Urothelium cell line (cell line): ENCODE results near the gene CACNA1F.

Source experiments
- DNase-seq: peaks from one replicate; pipeline ENCODE4 v3.0.0; 2011; ENCODE audit warnings: low spot score, mixed read lengths
- FAIRE-seq: peaks from 2 replicates; lab custom pipeline; 2011; peaks lifted over from hg19 to GRCh38; lab: Jason Lieb, UNC

CACNA1F gene

DNA sequence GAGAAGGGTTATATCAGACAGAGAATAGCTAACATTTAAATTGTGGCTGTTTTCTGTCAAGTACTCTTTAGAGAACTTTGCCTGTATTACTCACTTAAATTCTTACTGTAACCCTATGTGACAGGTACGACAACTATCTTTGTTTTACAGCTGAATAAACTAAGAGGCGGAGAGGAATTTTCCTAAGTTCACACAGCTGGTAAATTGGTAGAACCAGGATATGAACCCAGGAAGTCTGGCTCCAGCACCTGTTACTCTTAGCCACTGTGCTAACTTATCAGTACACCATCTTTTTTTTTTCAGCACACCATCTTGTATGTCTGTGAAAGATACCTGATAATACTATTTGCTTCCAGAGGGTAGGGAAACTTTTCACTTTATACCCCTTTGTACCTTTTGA, 31.1 kb downstream of the CACNA1F start:
- FAIRE-seq (no peak), DNase-seq (no peak)

DNA sequence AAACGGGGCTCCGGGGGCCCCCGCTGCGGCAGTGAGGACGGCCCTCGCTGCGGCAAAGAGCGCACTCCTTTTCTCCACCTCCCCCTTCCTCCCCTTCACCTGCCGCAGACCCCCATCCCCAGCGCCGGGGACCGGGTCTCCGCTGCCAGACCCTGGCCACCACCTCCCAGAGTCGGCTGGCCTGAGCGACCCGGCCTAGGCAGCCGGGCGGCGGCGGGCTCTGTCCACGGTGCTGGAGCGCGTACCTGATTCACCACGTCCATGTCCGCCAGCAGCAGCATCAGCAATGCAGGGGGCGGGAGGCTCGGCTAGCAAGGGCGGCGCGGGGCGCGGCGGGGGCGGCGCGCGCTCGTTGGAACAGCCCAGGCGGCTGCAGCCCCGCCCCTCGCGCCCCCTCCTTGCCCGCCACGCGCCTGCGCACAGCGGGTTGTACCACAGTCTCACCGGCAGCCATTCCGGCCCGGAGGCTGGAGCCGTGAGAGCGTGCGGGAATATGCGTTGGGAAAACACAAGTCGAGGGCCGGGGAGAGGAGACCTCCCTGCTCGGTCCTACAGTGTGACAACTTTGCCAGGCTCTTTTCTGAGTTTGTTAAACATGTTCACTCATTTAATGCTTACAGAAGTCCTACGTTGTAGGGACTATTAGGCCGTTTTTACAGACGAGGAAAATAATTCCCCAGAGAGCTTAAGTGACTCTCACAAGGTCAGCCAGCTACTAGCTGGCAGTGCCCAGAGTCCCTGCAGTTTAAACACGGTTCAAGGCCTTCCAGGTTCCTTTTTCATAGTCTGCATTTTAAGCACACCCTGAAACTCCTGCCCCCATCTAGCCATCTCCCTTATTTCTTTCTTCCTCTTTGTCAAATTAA, 33.0 kb downstream of the CACNA1F start, which contains the start of gene SYP:
SYP (minus strand) TSS at position 288 of the 866 bp plus-strand sequence; CDS start at position 281, 7 bp downstream.
- DNase-seq = peak; percentile 91
- FAIRE-seq = peak; percentile 78

DNA sequence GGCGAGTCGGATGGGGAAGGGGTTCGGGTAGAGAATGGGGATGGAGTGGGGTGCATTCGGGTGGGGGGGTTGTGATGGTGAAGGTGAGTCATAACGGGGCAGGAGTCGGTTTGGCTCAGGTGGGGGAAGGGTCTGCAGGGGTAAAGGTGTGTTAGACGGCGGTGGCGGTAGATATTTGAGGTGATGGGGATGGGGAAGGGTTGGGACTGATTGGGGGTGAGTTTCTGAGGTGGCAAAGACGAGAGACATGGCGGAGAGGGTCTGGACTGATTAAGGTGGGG, 33.9 kb downstream of the CACNA1F start:
- no peak for FAIRE-seq
- no peak for DNase-seq

DNA sequence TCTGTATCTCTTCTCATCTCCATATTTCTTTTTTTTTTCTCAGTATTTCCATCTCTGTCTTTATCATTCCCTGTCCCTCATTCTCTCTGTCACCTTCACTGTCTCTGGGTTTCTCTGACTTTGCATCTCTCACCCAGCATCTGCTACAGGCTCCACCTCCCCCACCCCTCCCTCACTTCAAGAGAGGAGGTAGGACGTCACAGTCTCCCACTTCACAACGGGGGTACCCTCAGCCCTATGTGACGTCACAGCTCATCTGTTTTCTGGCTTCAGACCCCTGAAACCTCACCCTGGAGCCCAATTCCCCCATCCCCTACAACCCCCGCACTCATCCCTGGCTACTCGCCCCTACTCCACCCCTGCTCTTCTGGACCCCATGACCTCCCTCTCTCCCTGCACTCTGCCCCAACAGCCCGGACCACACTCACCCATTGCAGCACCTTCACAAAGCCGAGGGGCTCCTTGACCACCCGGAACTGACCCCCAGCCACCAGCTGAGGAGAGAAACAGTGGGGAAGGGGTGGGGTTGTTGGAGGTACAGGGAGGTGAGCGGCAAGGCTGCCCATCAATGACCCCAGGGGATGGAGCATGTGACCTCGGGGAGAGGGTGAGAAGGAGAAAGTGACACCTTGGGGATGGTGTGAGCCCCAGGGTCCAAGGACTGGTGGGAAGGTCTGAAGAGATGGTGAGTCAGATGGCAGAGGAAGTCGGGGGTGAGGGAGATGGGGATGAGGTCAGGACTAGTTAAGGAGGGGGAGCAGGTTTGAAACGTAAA, 34.4 kb downstream of the CACNA1F start:
- DNase-seq (no peak), FAIRE-seq (no peak)

DNA sequence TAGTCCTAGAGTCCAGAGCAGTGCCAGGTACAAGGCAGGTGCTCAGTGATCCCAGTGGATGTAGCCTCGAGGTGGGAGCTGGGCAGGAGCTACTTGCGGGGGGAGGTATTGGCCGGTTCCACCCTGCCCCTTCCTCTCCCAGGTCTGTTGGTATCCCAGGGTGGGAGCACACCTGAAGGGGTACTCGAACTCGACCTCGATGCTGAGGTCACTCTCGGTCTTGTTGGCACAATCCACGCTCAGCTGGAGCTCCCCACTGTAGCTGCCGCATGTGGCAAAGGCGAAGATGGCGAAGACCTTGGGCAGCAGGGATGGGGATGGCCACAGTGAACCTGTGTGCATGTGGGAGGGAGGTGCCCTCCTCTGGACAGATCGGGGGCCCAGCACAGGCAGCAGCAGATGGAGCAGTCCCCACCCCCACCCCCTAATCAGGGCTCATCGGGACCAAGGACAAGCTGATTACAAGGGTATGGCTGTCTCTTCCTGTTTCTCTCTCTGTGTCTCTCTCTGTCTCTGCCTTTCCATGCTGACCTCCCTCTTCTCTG, 35.5 kb downstream of the CACNA1F start:
- FAIRE-seq = no peak
- DNase-seq = no peak

DNA sequence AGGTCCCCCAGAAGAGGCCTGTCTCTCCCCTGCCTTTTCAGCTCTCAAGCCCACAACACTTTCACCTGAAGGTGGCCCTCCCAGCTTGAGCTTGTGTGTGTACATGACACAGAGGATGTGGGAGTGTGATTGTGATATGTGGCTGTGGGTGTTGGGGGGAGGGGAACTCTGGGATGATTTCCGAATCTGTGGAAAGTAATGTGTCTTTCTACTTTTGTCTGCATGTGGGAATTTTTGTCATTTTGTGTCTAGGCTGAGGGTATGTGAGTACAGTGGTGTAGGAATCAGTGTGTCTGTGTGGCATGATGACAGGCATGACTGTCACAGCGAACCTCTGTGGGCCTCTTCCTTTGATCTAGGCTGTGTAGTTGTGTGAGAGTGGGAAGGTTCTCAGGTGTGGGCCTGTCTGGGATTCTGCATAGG, 39.6 kb downstream of the CACNA1F start:
- DNase-seq = no peak
- FAIRE-seq = no peak

DNA sequence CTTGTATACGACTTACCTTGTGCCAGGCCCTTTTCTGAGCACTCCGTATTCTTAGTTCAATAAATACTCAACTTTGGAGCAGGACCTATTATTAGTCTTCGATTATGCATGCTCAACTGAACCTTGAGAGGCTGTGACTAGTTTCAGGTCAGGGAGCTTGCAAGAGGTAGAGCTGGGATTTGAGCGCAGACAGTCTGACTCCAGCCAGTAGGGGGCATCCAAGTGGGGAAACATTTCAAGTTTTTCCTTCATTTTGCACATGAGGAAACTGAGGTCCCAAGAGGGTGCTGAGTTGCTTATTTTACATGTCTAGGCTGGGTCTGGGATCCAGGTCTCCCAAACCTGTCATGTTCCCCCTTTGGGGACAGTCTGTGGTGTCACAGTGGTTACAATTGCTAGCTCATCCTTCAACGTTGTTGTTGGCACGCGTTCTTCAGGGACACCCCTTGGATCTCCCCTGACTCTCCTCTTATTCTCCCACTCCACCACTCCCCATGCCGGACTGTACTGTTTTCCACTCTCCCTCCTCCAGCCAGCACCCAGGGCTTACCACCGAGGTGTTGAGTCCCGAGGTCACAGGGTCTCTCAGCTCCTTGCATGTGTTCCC, 40.3 kb downstream of the CACNA1F start:
- no peak for DNase-seq
- FAIRE-seq = no peak

DNA sequence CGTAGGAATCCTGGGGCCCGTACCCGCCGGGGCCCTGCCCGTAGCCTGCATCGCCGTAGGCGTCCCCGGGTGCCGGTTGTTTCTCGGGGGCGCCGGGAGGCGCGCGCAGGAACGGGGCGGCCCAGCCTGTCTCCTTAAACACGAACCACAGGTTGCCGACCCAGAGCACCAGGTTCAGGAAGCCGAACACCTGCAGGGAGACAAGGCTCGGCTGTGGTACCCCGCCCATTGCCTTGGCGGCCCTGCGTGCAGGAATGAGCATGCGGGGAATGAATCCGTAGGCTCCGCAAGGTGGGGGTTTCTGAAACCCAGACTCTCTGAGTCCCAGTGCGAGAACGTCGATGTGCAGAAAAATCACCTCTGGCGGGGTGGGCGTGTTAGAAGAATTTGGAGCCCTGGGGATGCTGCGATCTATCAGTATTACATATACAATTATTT, 41.5 kb downstream of the CACNA1F start:
- FAIRE-seq (no peak), DNase-seq (no peak)

DNA sequence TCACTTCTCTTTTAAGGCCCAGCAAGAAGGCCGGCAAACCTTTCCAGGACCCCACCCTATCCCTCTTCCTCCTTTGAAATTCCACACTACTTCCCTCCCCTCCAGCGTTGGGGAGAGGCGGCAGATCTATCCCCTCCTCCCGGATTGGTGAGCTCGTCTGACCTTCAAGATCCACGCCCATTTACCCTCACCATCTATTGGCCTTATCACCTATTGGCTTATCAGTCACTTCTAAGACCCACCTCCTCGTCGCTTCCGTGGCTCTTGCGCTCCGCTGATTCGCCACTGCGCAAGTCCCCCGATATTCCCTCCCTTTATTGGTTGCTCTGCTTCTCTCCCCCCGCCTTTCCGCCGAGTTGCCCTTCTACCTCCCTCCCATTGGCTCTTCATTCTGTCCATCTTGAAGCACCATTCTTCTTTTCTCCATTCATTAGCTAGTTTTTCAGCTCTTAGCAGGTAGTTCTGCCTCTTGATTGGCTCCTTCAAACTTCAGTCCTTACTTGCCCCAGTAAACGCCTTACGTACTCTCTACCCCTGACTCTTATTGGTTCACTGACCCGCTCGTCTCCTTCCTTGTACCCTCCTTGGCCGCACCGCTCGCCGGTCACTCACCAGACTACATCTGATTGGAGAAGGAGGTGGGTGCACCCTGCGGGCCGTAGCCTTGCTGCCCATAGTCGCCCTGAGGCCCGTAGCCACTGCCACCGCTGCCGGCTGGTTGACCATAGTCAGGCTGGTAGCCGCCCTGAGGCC, 42.1 kb downstream of the CACNA1F start:
- FAIRE-seq (peak; percentile 13), DNase-seq (peak; percentile 92)

DNA sequence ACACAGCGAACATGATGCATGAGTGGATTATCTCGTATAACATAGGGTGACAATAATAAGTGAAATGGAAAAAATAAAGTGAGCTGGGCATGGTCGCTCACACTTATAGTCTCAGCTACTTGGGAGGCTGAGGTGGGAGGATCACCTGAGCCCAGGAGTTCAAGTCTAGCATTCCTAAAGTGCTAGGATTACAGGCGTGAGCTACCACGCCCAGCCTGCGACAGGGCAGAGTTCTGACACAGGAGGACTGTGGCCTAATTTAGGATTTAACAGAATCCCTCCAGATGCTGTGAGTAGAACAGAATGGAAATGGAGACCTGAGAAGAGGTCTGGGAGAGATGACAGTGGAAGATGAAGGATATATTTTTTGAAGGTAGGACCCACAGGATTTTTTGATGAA, 43.5 kb downstream of the CACNA1F start:
- no peak for FAIRE-seq
- DNase-seq = no peak

DNA sequence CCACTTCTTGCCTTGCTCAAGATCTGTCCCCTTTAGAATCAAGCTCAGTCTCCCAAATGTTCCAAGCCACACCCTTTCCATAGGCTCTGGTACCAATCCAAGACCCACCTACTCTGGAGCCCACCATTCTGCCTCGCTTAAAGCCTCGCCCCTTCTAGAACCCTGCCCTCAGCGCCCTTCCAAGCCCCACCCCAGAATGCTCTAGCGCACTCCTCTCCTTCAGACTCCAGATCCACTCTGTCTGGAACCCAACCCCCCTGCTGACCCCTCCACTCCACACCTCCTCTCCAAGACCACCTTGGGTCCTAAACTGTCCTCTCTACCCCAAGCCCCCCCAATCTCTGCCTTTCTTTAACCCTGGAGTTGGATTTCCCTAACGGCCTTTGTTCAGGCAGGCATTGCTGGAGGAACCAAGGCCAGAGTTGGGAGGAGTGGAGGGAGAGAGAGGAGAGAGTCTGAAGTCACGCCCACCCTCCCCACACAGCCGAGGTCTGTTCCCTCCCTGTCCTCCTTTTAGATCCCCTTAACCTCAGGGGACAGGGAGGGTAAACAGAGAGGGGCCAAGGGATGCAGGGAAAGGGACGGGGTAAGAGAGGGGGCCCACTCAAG, 44.6 kb downstream of the CACNA1F start:
- no peak for FAIRE-seq

DNA sequence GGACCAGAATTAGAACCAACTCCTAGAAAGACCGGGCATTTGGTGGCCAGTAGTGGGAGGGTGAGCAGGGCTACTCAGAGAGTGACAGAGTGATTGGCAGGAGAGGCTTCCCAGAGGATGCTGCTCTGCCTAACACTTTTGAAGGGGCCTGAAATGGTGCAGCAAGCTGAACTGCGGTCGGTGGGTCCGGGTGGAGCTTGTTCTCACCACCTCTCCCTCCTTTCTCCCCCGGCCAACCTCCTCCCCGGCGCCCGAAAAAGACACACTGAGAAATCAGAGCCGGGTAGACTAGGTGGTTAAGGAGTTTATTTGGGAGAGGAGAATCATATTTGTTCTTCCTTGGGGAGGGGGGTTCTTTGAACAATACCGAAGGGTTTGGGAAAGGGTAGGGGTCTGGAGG, 45.6 kb downstream of the CACNA1F start:
- no peak for DNase-seq
- no peak for FAIRE-seq

More for the DNA sequence above, 44.6 kb downstream of the CACNA1F start:
- DNase-seq = no peak

DNA sequence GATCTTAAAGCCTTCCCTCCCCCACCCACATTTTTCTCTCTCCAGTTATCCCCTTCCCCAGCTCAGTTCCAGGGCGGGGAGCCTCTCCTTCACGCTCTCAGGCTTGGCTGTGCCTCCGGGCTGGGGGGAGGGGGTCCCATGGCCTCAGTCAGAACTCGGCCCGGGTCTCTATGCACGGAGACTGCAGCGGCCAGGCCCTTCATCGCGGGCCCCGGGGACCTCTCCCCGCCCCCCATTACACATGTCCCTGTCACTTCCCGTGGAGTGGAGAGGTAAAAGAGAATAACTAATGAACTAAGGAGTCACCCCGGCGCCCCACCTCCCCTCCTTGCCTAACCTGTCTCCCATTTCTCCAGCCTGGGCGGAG, 46.1 kb downstream of the CACNA1F start:
- FAIRE-seq (no peak), DNase-seq (no peak)

DNA sequence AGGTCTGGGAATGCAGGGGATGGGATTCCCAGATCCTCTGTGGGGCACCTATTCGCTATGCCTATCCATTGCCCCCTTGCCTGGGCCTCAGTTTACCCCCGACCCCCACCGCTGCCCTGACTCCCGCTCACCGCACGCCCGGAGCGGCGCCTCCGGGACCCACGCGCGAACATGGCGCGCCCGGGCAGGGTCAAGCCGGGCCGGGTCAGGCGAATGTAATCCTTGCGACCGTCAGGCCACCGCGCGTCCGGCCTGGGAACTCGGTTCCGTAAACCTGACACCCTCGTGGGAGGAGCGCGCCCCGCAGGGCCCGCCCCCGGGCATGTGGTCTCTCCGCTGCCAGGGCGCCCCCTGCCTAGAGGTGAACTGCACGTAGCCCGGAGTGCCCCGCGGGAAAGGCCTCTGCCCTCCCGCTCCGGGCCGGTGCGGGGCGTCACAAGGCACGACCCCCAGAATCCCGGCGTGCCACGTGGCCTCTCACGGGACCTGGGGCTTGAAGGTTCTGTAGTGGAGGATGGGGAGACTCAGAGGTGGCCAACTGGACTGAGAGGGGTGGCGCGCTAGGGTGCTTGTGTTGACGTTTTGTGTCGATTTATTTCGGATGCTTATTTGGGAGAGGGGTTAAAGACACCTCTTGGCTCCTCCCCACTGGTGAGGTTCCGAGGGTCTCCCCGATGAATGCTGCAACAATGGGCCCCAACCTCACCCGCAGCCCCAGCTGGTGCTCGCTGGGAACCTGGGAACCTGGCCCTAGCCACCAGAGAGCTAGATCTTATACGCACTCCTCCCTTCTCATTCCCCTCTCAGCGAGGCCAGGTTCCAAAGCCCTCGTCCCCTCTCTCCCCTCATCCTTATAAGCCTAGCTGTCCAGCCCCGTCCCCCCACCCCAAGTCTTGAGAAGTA, 46.8 kb downstream of the CACNA1F start, which contains the start of gene PRICKLE3:
PRICKLE3 (minus strand) TSS at position 249 of the 903 bp plus-strand sequence; CDS start at position 173, 76 bp downstream.
- FAIRE-seq = no peak
- peak; percentile 79 for DNase-seq

DNA sequence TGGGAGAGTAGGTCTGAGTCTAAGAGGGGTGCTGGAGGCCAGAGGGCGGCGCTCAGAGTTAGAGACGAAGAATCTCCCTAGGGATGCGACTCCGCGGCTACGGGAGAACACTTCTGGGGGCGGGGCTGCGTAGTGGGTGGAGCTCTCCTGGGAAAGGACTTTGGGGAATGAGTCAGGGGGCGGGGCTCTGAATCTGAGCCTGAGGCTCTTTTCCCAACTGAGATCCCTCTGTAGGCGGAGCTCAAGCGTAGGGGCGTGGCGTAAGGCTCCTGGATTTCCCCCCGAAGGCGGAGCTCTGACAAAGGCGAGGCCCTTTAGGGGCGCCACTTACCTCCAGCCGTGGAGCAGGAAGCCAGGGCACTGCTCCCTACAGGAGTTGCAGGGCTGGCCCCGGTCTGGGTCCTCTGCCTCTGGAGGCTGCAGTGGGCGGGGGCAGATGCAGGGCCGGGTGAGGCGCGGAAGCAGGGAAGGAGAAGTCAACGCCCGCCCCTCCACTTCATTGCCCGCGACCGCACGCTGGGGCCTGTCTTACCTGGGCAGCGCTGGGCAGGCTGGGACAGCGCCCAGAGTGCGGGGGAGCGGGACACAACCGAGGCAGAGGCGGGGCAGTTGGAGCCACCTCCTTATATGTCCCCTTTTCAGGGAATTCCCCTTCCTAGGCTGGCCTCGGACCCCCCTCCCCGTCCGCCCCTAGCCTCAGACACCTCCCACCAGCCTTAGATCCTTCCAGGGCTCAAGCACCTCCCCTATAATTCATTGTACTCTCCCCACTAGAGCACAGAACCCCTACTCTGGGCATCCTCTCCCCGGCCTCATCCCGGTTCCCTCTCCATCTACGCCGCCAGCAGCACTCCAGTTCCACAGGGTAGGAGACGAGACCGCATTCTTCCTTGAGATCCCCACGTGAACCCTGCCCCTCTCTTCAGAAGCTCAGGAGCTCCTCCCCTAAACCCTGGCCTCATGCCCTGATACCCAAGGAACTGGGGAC, 48.6 kb downstream of the CACNA1F start:
- FAIRE-seq (no peak), DNase-seq (peak; percentile 85)

DNA sequence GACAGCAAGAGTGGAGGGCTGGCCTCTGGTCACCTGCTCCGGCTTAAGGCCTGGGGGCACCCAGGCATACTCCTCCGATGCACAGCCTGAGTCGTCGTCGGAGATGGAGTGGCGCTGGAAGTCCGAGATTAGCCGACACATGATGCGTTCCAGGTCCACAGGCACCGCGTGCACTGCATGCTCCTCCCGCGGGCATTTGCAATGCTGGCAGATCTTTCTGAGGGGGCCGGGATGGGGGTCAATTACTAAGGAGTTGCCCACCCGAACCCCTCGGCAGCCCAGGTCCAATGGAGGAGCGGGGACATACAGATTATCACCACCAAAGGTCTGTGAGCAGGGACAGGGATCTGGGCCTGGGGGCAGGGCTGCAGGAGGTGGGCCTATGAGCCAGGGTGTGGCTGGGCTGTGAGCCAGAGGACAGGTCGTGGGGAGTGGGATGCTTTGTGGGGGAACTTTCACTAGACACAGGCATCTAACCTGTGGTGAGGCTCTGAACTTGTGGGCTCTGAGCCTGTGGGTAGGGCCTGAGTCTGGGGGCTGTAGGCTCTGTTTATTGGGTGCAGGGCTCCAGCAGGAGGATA, 49.3 kb downstream of the CACNA1F start:
- DNase-seq (no peak), FAIRE-seq (no peak)

DNA sequence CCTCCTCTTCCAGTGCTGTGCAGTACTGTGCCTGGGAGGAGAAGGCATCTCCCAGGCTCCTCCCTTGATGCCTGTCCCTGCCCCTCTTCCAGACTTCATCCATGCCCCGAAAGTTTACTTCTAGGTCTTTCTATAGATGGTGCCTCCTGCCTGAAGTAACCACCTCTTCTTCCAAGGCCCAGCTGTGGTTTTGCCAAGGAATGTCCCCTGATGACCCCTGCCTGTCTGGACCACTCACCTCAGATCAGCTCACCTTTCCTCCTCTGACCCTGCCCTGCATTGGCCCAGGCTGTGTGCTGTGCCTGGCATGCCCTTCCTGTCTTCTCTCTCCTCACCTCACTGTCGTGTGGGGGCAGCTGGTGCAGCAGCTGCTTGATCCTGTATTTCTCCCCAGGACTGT, 53.8 kb downstream of the CACNA1F start:
- DNase-seq (no peak), FAIRE-seq (no peak)

DNA sequence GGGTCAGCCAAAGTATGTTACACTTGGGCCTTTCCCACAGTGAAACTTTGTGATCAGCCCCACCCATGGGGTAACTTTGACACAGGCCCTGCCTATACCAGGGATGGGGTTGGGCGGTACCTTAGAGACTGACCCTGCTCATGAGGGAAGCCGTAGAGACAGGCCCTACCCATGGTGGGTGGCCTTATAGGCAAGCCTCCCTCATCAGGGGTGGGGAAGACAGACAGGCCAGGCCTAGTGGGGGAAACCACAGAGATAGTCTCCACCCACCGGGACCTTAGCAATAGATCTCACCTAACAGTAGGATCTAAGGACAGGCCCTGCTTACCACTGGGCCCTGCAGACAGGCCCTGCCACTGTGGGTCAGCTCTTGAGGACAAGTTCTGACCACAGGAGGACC, 54.6 kb downstream of the CACNA1F start:
- FAIRE-seq = no peak
- no peak for DNase-seq
